K562 (cell line): Measurements from ENCODE around the gene UBE2N. TPM values are rescaled to one million over a fixed set of nuclear protein-coding genes. Genes with fewer than 3 reads are reported as not detected.

Experiments used
- ATAC-seq: fragments of 200-7000 bp; cut with Tn5 transposase; 3 replicates; pipeline ENCODE4 v1.9.1; 2020; ENCODE audit warnings: moderate library complexity
- BruUV-seq: library from RNA; stranded (reverse); fragments of 400-500 nt; replicated peaks from 2 replicates; lab custom pipeline; 2021; lab: Mats Ljungman, UMichigan
- CTCF ChIA-PET: fragments of 300-600 bp; formaldehyde crosslinking; extraction: SDS; loops from one replicate; lab custom pipeline; 2021; ENCODE audit warnings: low intra/inter-chr PET ratio; lab: Yijun Ruan, JAX
- POLR2A ChIA-PET: fragments of 300-600, 350-650 bp; sonication (Branson Sonifier 250); formaldehyde crosslinking; extraction: SDS; loops from one replicate; lab custom pipeline; 2021; ENCODE audit warnings: antibody characterized with exemption, inconsistent platforms; lab: Yijun Ruan, JAX
- DNase-seq, 4 experiments: peaks; one replicate each; pipeline versions ENCODE4 v3.0.0 to v3.0.0-alpha.2; 2011 to 2018; ENCODE audit warnings: low spot score in 3 of 4, mixed read lengths in 3 of 4; ENCODE audit errors: extremely low read depth in 1 of 4
- FAIRE-seq: peaks from 2 replicates; lab custom pipeline; 2011; peaks lifted over from hg19 to GRCh38; lab: Jason Lieb, UNC
- H2AFZ ChIP-seq: 2 replicates; pipeline ENCODE4 v1.6.0; 2011; ENCODE audit warnings: low read depth, low read length, control low read depth, inconsistent platforms
- H3K27ac ChIP-seq: fragments of 200-600 bp; 3 replicates; pipeline ENCODE4 v1.8.0; 2011; ENCODE audit warnings: low read depth, mild to moderate bottlenecking, control low read depth, inconsistent platforms, low read length, moderate library complexity, mixed read lengths; ENCODE audit errors: extremely low read depth
- H3K27me3 ChIP-seq, 2 experiments: fragments of 300-600 bp in 1 of 2; 2 replicates in 1 of 2; 3 replicates in 1 of 2; pipeline versions ENCODE4 v1.6.0 to v1.8.0; 2011; ENCODE audit warnings: inconsistent platforms in 2 of 2, low read length in 2 of 2, mild to moderate bottlenecking in 1 of 2, mixed read lengths in 1 of 2, moderate library complexity in 1 of 2; ENCODE audit not compliant: control insufficient read depth in 2 of 2, insufficient read depth in 2 of 2
- H3K36me3 ChIP-seq: fragments of 300-600 bp; 3 replicates; pipeline ENCODE4 v1.8.0; 2011; ENCODE audit warnings: mild to moderate bottlenecking, low read length, inconsistent platforms; ENCODE audit not compliant: control insufficient read depth, insufficient read depth
- H3K4me1 ChIP-seq, 2 experiments: fragments of 200-600 bp in 1 of 2; replicated peaks in 1 of 2; 2 replicates in 1 of 2; 3 replicates in 1 of 2; pipeline versions ENCODE4 v1.5.1 to v1.8.0; 2011; ENCODE audit warnings: inconsistent platforms in 2 of 2, low read length in 2 of 2, mild to moderate bottlenecking in 1 of 2, mixed read lengths in 1 of 2, moderate library complexity in 1 of 2; ENCODE audit not compliant: control insufficient read depth in 2 of 2, insufficient read depth in 2 of 2
- H3K4me2 ChIP-seq: 2 replicates; pipeline ENCODE4 v1.6.1; 2011; ENCODE audit warnings: low read length, control low read depth, inconsistent platforms, mixed read lengths; ENCODE audit not compliant: insufficient read depth
- H3K4me3 ChIP-seq: fragments of 200-600 bp; sonication (generic), shearing (Covaris generic); 2 replicates; pipeline ENCODE4 v1.5.1; 2016; ENCODE audit warnings: control low read depth, inconsistent platforms
- H3K79me2 ChIP-seq: fragments of 200-600 bp; 3 replicates; pipeline ENCODE4 v1.8.0; 2011; ENCODE audit warnings: low read length, inconsistent platforms; ENCODE audit not compliant: control insufficient read depth, insufficient read depth
- H3K9ac ChIP-seq, 2 experiments: 2 replicates each; pipeline versions ENCODE4 v1.6.0 to v1.6.1; 2011; ENCODE audit warnings: low read depth in 2 of 2, low read length in 2 of 2, control low read depth in 1 of 2, inconsistent platforms in 1 of 2, mild to moderate bottlenecking in 1 of 2, mixed read lengths in 1 of 2; ENCODE audit not compliant: insufficient read depth in 1 of 2
- H3K9me1 ChIP-seq: one replicate; pipeline ENCODE4 v1.6.0; 2011; ENCODE audit warnings: inconsistent platforms, mild to moderate bottlenecking, low read length, moderate library complexity; ENCODE audit not compliant: control insufficient read depth, insufficient read depth
- H3K9me3 ChIP-seq: replicated peaks from 2 replicates; pipeline ENCODE4 v1.5.1; 2011; ENCODE audit warnings: low read depth, low read length, inconsistent platforms; ENCODE audit not compliant: control insufficient read depth, insufficient read depth
- H4K20me1 ChIP-seq: replicated peaks from 2 replicates; pipeline ENCODE4 v1.6.1; 2011; ENCODE audit warnings: low read length, inconsistent platforms, mixed read lengths; ENCODE audit not compliant: control insufficient read depth, insufficient read depth
- MEIS2 ChIP-seq: fragments of 450-650 bp; IDR thresholded peaks from 2 replicates; pipeline ENCODE4 v1.6.1; 2014; ENCODE audit warnings: mild to moderate bottlenecking; ENCODE audit not compliant: partially characterized antibody
- ZNF277 ChIP-seq: fragments of 250-450 bp; sonication (Bioruptor Pico); IDR thresholded peaks from 2 replicates; pipeline ENCODE4 v1.8.0; 2022; ENCODE audit warnings: inconsistent platforms, mild to moderate bottlenecking, moderate library complexity, borderline replicate concordance
- WGBS: fragments of 100-300 bp; shearing (Covaris generic); methylation state at CpG from one replicate; pipeline ENCODE4 v1.1.6; 2016; ENCODE audit warnings: low coverage, mixed read lengths; ENCODE audit not compliant: insufficient coverage; ENCODE audit errors: missing lambda C conversion rate; 5-methylcytosine and 5-hydroxymethylcytosine counted together
- in situ Hi-C: fragments of 300-500 bp; cut with MboI; formaldehyde crosslinking; loops from 4 replicates; pipeline ENCODE4 v1.15.0; 2018; ENCODE audit warnings: inconsistent platforms, mixed read lengths
- intact Hi-C: fragments of 100-400 bp; cut with micrococcal nuclease; formaldehyde crosslinking; loops from 2 replicates; pipeline ENCODE4 v1.14.2; 2022
- polyA plus RNA-seq, 8 experiments: library from polyadenylated mRNA; depleted of rRNA in 4 of 8; stranded (reverse) in 5 of 8; unstranded in 3 of 8; fragments of >200 nt; fragmentation: Nextera tagmentation in 2 of 8; fragmentation: Illumina TruSeq in 1 of 8; extraction: Ambion mirVana in 2 of 8; extraction: Trizol in 1 of 8; gene quantifications; 2 replicates each; pipeline versions ENCODE4 v1.2.1 to v1.2.3, GENCODE V29; 2011 to 2014; ENCODE audit warnings: inconsistent platforms in 1 of 8, missing spikeins in 1 of 8
- total RNA-seq, 7 experiments: library from RNA; depleted of rRNA in 6 of 7; stranded (reverse); fragments of >200 nt in 6 of 7; fragmentation: Illumina TruSeq in 2 of 7; extraction: Trizol in 2 of 7; gene quantifications; 2 replicates each; pipeline versions ENCODE4 v1.2.1 to v1.2.3, GENCODE V29; 2011 to 2021; ENCODE audit warnings: low replicate concordance in 1 of 7

Gene UBE2N
- total and polyA plus RNA-seq, 9 of the 15 experiments (the other 6 are each of a cell fraction or from before 2014, with no cell fraction given), result 189 to 826 (median 260) TPM

GRCh38 chr12:93366422-93366821 lies 75.3 kb downstream of the UBE2N start:
- FAIRE-seq (no peak), ATAC-seq (no peak), DNase-seq (no peak)
- H3K9ac ChIP-seq, result no peak overlapping the region
- TF ChIP-seq ZNF277 (CRISPR knock-in tag) (no peak), MEIS2 (peak; percentile 30)
- H3K9me1 ChIP-seq, result no peaks in the 10 kb centered on the region
- no peak overlapping the region for H3K27ac ChIP-seq
- 0 out of 3 replicates have a peak, but pooled peaks cover under 1% of the 10 kb centered on the region for H3K79me2 ChIP-seq
- no peaks in the 10 kb centered on the region for H3K9me3 ChIP-seq
- no peaks in the 10 kb centered on the region for H3K27me3 ChIP-seq
- no peak overlapping the region for H3K4me3 ChIP-seq
- intact Hi-C loops (no loop called here), in situ Hi-C loops (no loop called here)
- ChIA-PET CTCF (no interaction called here), POLR2A (no interaction called here)
- no peaks in the 10 kb centered on the region for H4K20me1 ChIP-seq
- no peak overlapping the region for H3K4me2 ChIP-seq
- no TSS peak for BruUV-seq
- no peaks in the 10 kb centered on the region for H3K36me3 ChIP-seq
- no peak overlapping the region for H2AFZ ChIP-seq
- WGBS, result 53% methylated on average over 4 of the region's 4 CpGs
- peaks cover 12 to 13% of the 10 kb centered on the region in 2 experiments; a peak in 4 of 5 replicates for H3K4me1 ChIP-seq
